Activated CD4-positive, CD25-positive, alpha-beta regulatory T cell treated with anti-CD3 and anti-CD28 coated beads, Interleukin-2, amount 50 U/mL, for 72 hours (primary cell): ENCODE measurements around the gene LRIT3.

Experiments used
- DNase-seq: peaks from one replicate; pipeline ENCODE4 v3.0.0; 2021

The LRIT3 gene

GRCh38 chr4:109847896-109848442 is at the start of gene LRIT3:
Gene LRIT3 (plus strand): TSS chr4:109848107. CDS start chr4:109848202, 95 bp downstream.
- DNase-seq: no peak

DNA sequence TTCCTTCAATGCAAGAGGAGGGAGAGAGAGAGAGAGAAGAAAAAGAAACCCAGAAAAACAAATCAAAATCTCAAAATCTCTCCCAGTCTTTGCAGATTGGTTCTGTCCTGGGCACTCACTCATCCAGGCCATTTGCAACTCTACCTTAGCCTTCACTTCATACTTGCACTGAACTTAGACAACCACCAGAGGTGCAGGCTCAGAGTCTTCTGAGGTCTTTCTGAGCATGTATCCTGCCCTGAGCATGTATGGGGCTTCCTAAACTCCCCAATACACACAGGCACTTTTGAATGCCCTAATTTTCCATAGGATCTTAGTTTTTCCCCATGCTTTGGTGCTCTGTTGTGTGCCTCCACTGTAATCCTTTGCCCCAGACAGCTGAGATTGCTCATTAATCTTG is 49.0 kb upstream of the LRIT3 start:
- no peak for DNase-seq

- no peak for DNase-seq
These were observed 46.7 kb upstream of the LRIT3 start for GRCh38 chr4:109801099-109801789.

GRCh38 chr4:109801895-109802319 is 46.0 kb upstream of the LRIT3 start, which contains the start of gene CFI:
Gene CFI (minus strand): TSS chr4:109801999. CDS start chr4:109801971, 28 bp downstream.
- DNase-seq: no peak

GRCh38 chr4:109803924-109804571 is 43.9 kb upstream of the LRIT3 start:
- no peak for DNase-seq

DNA sequence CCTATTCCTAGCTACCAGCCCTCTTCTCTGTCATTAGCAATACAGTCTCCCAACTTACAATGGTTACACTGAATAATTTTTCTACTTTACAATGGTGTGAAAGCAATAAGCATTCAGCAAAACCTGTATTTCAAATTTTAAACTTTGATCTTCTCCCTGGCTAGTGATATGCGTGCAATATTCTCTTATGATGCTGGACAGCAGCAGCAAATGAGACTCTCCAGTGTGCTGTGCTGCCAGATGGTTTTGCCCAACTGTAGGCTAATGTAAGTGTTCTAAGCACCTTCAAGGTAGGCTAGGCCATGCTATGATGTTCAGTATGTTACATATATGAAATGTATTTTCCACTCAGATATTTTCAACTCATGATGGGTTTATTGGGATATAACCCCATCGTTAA is 38.3 kb upstream of the LRIT3 start:
- no peak for DNase-seq

DNA sequence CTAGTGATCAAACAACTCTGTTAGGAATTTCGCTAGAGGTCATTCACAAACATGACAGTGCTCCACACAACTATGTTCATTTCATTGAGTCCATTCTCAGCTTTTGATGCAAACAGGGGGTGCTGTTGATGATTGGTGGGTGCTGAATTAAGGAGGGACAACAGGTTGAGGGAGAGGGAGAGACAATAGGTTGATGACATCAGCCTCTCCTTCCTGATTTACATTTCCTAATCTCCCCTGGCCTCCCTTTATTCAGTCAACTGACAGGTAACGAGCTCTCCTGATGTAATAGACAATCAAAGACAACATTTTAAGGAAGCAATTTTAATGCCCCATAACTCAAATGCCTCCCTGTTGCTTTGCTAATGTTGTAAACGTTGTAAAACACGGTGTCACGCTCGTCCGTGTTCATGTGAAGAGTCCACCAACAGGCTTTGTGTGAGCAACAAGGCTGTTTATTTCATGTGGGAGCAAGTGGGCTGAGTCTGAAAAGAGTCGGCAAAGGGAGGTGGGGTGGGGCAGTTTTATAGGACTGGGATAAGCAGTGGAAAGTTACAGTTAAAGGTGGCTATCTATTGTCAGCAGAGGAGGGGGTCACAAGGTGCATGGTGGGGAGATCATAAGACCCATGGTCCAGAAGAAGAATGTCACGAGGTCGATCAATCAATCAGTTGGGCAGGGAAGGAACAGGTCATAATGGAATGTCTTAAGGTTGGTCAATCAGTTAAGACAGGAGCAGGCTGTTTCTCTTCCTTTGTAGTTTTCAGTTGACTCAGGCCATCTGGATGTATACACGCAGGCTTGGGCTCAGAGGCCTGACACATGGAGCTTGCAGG is 37.1 kb upstream of the LRIT3 start:
- DNase-seq: no peak

- no peak for DNase-seq
These were observed 36.2 kb upstream of the LRIT3 start for GRCh38 chr4:109811707-109812106.

DNA sequence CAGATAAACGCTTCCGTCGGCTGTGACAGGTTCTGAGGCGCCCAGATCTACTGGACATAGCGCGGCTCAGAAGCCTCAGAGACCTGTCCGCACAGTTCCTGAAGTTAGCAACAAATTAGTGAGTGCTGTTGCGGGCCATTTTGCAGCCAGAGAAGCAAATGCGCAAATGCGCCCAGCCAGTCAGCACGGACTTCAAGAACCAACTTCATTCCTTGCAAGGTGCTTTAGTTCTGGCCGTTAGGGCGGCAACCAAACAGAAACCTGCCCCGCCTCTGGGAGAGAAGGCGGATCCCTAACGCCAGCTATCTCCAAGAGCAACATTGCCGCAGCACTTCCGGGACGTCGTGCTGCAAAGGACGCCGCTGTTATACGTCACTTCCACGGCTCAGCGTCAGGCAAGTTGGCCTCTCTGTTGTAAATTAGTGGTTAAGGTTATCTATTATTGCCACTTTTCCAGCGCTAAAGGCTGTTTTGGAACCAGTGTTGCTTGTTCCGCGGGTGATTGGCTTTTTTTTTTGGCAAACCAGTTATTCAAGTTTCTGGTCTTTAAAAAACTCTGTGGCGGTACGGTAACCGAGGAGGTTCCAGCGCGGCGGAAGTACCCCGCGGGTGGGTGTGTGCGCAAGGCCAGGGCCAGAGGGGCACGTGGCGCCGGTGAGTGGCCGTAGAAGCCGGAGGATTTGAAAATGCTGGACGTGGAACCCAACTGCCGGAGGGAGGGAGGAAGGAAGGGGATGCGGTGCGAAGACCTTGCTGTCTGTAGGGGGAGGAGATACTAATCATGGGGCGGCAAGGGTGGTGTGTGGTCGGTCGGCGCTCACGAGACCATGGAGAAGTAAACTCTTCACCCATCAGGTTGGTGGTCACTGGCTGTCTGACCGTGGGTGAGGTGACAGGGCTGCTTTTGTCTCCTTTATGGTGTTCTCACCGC is 32.5 kb upstream of the LRIT3 start, which contains the start of gene GAR1:
GAR1 (plus strand) TSS at position 612 of the 931 bp plus-strand sequence. CDS start 403 bp downstream, outside the sequence.
- peak; percentile 83 for DNase-seq

- peak; percentile 55 for DNase-seq
These were observed 31.8 kb upstream of the LRIT3 start for GRCh38 chr4:109816082-109816442.

DNA sequence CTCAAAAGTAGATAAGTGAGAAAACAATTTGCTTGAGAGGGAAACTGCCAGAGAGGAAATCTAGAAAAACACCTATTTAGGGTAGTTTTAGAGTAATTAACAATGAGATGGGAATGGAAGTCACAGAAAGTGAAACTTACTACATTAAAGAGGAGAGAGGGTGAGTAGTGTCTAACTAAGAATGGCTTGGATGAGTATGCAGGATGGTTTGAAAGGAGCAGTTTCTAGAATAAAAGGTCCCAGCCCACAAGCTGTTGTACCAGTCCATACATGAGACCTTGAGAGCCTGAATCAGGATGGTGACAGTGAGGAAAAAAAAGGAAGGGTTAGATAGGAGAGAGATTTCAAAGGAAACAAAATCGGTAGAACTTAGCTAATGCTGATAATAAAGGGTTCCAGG is 31.0 kb upstream of the LRIT3 start:
- no peak for DNase-seq

DNA sequence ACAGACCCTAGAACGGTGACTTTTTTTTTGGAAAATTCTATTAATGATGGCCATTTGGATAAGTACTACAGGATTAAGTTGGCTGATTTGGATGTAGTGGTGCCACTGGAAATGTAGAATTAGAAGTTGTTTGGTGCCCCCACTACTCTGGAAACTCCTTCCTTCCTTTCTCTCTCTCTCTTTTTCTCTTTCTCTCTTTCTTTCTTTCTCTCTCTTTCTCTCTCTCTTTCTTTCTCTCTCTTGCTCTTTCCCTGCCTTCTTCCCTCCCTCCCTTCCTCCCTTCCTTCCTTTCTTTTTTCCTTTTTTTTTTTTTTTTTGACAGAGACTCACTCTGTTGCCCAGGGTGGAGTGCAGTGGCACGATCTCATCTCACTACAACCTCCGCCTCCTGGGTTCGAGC is 29.6 kb upstream of the LRIT3 start:
- no peak for DNase-seq

GRCh38 chr4:109820563-109820962 is 27.3 kb upstream of the LRIT3 start:
- no peak for DNase-seq

DNA sequence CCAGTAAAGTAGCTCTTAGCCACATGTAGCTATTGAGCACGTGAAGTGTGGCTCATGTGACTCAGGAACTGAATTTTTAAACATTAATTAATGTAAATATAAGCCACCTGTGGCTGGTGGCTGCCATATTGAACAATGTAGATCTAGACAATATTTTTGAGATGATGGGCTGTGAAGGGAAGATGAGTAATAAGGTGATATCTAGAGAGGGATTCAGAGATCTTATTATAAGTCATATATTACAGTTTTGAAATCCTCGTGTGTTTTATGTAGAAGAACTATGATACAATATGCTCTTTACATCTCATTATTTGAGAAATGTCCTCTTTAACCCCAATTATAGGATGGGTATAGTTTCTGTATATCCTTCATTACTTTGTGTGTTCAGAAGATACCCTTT is 26.7 kb upstream of the LRIT3 start:
- DNase-seq: no peak

DNA sequence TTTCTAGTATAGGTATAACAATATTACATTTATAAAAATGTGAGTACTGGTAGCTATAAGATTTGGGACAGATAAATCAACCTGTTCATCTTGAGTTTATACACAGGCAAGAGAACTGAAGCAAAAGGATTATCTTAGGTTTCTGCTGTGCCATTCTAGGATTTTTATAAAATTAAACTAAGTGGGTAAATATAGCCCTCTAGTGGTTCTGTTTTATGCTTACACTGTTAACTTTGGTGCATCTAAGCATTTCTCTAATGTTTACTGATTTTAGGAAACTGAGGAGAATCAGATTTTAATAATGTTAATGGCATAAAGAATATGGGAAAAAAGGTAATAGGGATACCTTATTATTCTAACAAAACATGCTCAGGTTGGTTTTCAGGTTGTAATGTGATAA is 21.2 kb upstream of the LRIT3 start:
- DNase-seq: no peak

DNA sequence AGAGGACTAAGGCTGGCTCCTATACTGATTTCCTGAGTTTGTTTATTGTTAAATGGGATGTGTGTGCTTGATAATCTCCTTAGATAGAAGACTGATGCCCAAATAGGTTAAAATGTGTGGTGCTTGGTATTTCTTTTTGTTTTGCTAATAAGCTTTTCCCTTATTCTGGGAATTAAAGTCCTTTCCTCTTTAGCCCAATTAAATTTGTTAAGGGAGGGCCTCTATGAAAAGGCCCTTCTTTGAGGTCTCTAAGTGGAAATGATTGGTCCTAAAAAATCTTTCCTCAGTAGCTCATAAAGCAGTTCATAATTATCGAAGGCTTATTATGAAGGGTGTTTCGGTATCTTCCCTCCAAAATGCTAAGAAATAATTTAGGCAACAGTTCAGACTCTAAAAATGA is 20.2 kb upstream of the LRIT3 start, which contains the start of gene RRH:
RRH (plus strand) TSS at position 301 of the 400 bp plus-strand sequence; CDS start at position 357, 56 bp downstream.
- DNase-seq: no peak

GRCh38 chr4:109833756-109834155 is 14.2 kb upstream of the LRIT3 start:
- DNase-seq: no peak

- no peak for DNase-seq
These were observed 10.9 kb upstream of the LRIT3 start for GRCh38 chr4:109836985-109837384.

GRCh38 chr4:109846395-109847098 is 1.4 kb upstream of the LRIT3 start:
- no peak for DNase-seq

- DNase-seq: no peak
These were observed 594 bp downstream of the LRIT3 start for GRCh38 chr4:109848501-109848900.

- DNase-seq: no peak
These were observed 2.7 kb downstream of the LRIT3 start for GRCh38 chr4:109850601-109851000.
